ENCODE measurements around the gene LRRTM4. TPM values are rescaled to one million over a fixed set of nuclear protein-coding genes. Genes with fewer than 3 reads are reported as not detected.

LRRTM4 gene
- total RNA-seq, 1 experiment from 2014 or later, result 0.23 TPM

DNA sequence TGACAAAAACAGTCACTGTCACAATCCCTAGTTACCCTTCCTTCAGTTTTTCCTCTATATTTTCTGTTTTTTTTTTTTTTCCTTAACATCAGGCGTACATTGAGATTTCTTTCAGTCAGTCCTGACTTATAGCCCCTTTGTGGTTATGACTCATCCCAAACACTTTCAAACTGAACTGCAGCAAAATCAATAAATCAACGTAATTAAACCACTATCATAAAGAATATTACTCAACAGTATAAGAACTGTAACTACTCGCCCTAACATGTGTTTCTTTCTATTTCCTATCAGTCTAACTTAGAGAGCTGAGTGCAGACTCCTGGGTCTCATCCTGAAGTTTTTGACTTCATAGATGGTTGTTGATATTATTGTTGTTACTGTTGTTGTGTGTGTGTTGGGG lies 523.5 kb downstream of the LRRTM4 start:
- H3K9me3 ChIP-seq (ENCODE audit: control insufficient read depth, insufficient read depth, low read depth, low read length), result no peaks in the 10 kb centered on the region
- in situ Hi-C loops (cut with HindIII; ENCODE audit: low pct_unique_long_range_greater_than_20kb, low sequenced_read_pairs) (no loop called here), intact Hi-C loops (cut with micrococcal nuclease; ENCODE audit: unreplicated experiment) (no loop called here)
- DNase-seq (ENCODE audit: low read depth, low spot score) (no peak), ATAC-seq (no peak)
- no peaks in the 10 kb centered on the region for H3K36me3 ChIP-seq (ENCODE audit: control insufficient read depth, insufficient read depth, low read length)
- TF ChIP-seq, protein P1, sequence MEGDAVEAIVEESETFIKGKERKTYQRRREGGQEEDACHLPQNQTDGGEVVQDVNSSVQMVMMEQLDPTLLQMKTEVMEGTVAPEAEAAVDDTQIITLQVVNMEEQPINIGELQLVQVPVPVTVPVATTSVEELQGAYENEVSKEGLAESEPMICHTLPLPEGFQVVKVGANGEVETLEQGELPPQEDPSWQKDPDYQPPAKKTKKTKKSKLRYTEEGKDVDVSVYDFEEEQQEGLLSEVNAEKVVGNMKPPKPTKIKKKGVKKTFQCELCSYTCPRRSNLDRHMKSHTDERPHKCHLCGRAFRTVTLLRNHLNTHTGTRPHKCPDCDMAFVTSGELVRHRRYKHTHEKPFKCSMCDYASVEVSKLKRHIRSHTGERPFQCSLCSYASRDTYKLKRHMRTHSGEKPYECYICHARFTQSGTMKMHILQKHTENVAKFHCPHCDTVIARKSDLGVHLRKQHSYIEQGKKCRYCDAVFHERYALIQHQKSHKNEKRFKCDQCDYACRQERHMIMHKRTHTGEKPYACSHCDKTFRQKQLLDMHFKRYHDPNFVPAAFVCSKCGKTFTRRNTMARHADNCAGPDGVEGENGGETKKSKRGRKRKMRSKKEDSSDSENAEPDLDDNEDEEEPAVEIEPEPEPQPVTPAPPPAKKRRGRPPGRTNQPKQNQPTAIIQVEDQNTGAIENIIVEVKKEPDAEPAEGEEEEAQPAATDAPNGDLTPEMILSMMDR (IDR thresholded peaks at IDR 0.05), result no peak
- TF ChIP-seq SIN3A (IDR thresholded peaks at IDR 0.05; ENCODE audit: borderline replicate concordance, insufficient read depth, low read depth, low read length) (no peak), POLR2AphosphoS5 (IDR thresholded peaks at IDR 0.05; ENCODE audit: low read depth, low read length) (no peak)
- TF ChIP-seq, protein P2, sequence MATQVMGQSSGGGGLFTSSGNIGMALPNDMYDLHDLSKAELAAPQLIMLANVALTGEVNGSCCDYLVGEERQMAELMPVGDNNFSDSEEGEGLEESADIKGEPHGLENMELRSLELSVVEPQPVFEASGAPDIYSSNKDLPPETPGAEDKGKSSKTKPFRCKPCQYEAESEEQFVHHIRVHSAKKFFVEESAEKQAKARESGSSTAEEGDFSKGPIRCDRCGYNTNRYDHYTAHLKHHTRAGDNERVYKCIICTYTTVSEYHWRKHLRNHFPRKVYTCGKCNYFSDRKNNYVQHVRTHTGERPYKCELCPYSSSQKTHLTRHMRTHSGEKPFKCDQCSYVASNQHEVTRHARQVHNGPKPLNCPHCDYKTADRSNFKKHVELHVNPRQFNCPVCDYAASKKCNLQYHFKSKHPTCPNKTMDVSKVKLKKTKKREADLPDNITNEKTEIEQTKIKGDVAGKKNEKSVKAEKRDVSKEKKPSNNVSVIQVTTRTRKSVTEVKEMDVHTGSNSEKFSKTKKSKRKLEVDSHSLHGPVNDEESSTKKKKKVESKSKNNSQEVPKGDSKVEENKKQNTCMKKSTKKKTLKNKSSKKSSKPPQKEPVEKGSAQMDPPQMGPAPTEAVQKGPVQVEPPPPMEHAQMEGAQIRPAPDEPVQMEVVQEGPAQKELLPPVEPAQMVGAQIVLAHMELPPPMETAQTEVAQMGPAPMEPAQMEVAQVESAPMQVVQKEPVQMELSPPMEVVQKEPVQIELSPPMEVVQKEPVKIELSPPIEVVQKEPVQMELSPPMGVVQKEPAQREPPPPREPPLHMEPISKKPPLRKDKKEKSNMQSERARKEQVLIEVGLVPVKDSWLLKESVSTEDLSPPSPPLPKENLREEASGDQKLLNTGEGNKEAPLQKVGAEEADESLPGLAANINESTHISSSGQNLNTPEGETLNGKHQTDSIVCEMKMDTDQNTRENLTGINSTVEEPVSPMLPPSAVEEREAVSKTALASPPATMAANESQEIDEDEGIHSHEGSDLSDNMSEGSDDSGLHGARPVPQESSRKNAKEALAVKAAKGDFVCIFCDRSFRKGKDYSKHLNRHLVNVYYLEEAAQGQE (IDR thresholded peaks at IDR 0.05; ENCODE audit: insufficient read depth in 1 of 2, low read depth in 2 of 2, low read length in 1 of 2), result no peak
- CTCF ChIA-PET, result no interaction called here
- H3K27me3 ChIP-seq (ENCODE audit: control insufficient read depth, insufficient read depth, low read length), result no peaks in the 10 kb centered on the region
- H3K4me3 ChIP-seq (ENCODE audit: low read depth in 2 of 2, low read length in 2 of 2), result no peak overlapping the region
- no TSS peak for BruUV-seq (replicated peaks)
- H3K27ac ChIP-seq (ENCODE audit: low read length), result no peak overlapping the region
- H3K4me1 ChIP-seq (ENCODE audit: control insufficient read depth, insufficient read depth, low read length), result no peaks in the 10 kb centered on the region
- POLR2A ChIA-PET, result no interaction called here

DNA sequence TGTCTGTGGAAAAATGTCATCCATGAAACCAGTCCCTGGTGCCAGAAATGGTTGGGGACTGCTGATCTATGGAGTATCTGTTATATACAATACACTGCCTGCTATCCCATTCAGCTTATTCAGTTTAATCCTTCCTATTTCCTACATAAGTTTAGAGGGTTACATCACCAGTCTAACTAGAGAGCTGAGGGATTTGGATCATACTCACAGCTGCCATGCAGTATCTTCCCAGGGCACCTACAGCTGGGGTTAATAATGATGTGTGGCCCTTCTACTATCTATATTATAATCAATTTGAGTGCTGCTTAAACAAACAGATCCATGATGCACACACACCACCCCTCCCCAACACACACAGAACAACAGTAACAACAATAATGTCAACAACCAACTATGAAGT lies 524.0 kb downstream of the LRRTM4 start:
- Histone ChIP-seq H3K9me3 (ENCODE audit: control insufficient read depth, insufficient read depth, low read depth, low read length) (no peaks in the 10 kb centered on the region), H3K27ac (ENCODE audit: low read length) (no peak overlapping the region), H3K27me3 (ENCODE audit: control insufficient read depth, insufficient read depth, low read length) (no peaks in the 10 kb centered on the region), H3K4me3 (ENCODE audit: low read depth in 2 of 2, low read length in 2 of 2) (no peak overlapping the region), H3K36me3 (ENCODE audit: control insufficient read depth, insufficient read depth, low read length) (no peaks in the 10 kb centered on the region), H3K4me1 (ENCODE audit: control insufficient read depth, insufficient read depth, low read length) (no peaks in the 10 kb centered on the region)
- BruUV-seq (replicated peaks), result no TSS peak
- ChIA-PET POLR2A (no interaction called here), CTCF (no interaction called here)
- intact Hi-C loops (cut with micrococcal nuclease; ENCODE audit: unreplicated experiment) (no loop called here), in situ Hi-C loops (cut with HindIII; ENCODE audit: low pct_unique_long_range_greater_than_20kb, low sequenced_read_pairs) (no loop called here)
- no peak for DNase-seq (ENCODE audit: low read depth, low spot score)
- ATAC-seq, result no peak
- TF ChIP-seq SIN3A (IDR thresholded peaks at IDR 0.05; ENCODE audit: borderline replicate concordance, insufficient read depth, low read depth, low read length) (no peak), POLR2AphosphoS5 (IDR thresholded peaks at IDR 0.05; ENCODE audit: low read depth, low read length) (no peak), TCF7L2 (IDR thresholded peaks at IDR 0.05; ENCODE audit: low read depth, low read length) (no peak)
- TF ChIP-seq, protein P2 (IDR thresholded peaks at IDR 0.05; ENCODE audit: insufficient read depth in 1 of 2, low read depth in 2 of 2, low read length in 1 of 2), result no peak
- TF ChIP-seq, protein P1 (IDR thresholded peaks at IDR 0.05), result no peak
